Measurements from ENCODE around the gene DOHH.

GRCh38 chr19:3534375-3535234 lies 34.1 kb upstream of the DOHH start:
- TF ChIP-seq CTCF (conservative IDR thresholded peaks at IDR 0.05) (no peak), ZFX (IDR thresholded peaks at IDR 0.05) (no peak)

Data from C4-2B (cell line).